HEK293T (cell line): Measurements from ENCODE around the gene DNAJB13.

Source experiments
- SUZ12 ChIP-seq: fragments of 450-650 bp; IDR thresholded peaks from 2 replicates; pipeline ENCODE4 v1.6.1; 2016; ENCODE audit warnings: mild to moderate bottlenecking
- TARDBP ChIP-seq: fragments of 450-650 bp; IDR thresholded peaks from 2 replicates; pipeline ENCODE4 v1.6.1; 2016

DNA sequence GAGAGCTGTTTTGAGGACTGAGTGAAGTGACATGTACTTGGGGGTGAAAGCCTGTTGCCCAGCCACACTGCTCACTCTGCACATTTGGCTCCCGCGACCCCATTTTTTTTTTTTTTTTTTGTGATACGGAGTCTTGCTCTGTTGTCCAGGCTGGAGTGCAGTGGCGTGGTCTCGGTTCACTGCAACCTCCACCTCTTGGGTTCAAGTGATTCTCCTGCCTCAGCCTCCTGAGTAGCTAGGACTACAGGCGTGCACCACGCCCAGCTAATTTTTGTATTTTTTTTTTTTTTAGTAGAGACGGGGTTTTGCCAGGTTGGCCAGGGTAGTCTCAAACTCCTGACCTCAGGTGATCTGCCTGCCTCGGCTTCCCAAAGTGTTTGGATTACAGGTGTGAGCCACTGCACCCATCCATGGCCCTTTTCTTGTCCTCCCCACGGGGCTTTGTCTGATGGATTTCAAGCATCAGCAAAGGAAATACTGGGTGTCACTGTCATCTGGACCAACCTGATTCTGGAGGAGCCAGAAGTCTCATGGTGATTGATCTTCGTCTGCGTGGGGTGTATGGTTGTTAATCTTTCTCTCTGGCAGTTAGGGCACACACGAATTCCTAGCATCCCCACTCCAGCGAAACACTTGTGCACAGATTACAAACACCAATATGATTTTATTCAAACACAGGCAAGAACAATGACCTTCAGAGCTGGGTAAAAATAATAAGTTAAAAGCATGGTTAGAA lies 61.4 kb downstream of the DNAJB13 start:
- TF ChIP-seq TARDBP (no peak), SUZ12 (no peak)
